NCI-H2196 (cell line): Measurements from ENCODE around the gene BEST1.
"Not testable (repeated sequence)": the region's sequence is repeated elsewhere in the genome, so short reads cannot be mapped to it uniquely, and the experiment has no call there.

Experiments used
- DNase-seq: peaks from one replicate; lab custom pipeline; 2025; ENCODE audit not compliant: unreplicated experiment; lab: John Stamatoyannopoulos, UW

The BEST1 gene

GRCh38 chr11:61947486-61948210 is 2.5 kb upstream of the BEST1 start:
- peak; percentile 90 for DNase-seq

- DNase-seq = no peak
Measured at GRCh38 chr11:61948505-61948904, 1.6 kb upstream of the BEST1 start.

- DNase-seq = peak; percentile 81
Measured at GRCh38 chr11:61949169-61950034, 749 bp upstream of the BEST1 start.

GRCh38 chr11:61951484-61952135 is 1.5 kb downstream of the BEST1 start:
- DNase-seq = no peak

- DNase-seq = no peak
Measured at GRCh38 chr11:61952882-61953281, 2.7 kb downstream of the BEST1 start.

- DNase-seq = not testable (repeated sequence)
Measured at GRCh38 chr11:61953632-61954031, 3.5 kb downstream of the BEST1 start.

- no peak for DNase-seq
Measured at GRCh38 chr11:61954106-61954850, 4.1 kb downstream of the BEST1 start.

GRCh38 chr11:61954851-61955421 is 4.8 kb downstream of the BEST1 start:
- DNase-seq = no peak

- DNase-seq = no peak
Measured at GRCh38 chr11:61955422-61956135, 5.4 kb downstream of the BEST1 start.

GRCh38 chr11:61956191-61957020 is 6.3 kb downstream of the BEST1 start:
- DNase-seq = no peak

GRCh38 chr11:61957021-61957770 is 7.0 kb downstream of the BEST1 start:
- DNase-seq = no peak

- no peak for DNase-seq
Measured at GRCh38 chr11:61958590-61958989, 8.4 kb downstream of the BEST1 start.

- no peak for DNase-seq
Measured at GRCh38 chr11:61959114-61959513, 9.0 kb downstream of the BEST1 start.

- no peak for DNase-seq
Measured at GRCh38 chr11:61959678-61960077, 9.5 kb downstream of the BEST1 start.

- no peak for DNase-seq
Measured at GRCh38 chr11:61960532-61960931, 10.4 kb downstream of the BEST1 start.

- DNase-seq = no peak
Measured at GRCh38 chr11:61961570-61962212, 11.5 kb downstream of the BEST1 start.

- DNase-seq = no peak
Measured at GRCh38 chr11:61962213-61963015, 12.3 kb downstream of the BEST1 start.
